GM12875 (cell line): ENCODE data around the gene FUT8.

Source experiments
- H3K4me3 ChIP-seq: one replicate; pipeline ENCODE4 v1.5.1; 2011; ENCODE audit warnings: low read depth, low read length, control low read depth
- CTCF ChIP-seq: IDR thresholded peaks from 2 replicates; pipeline ENCODE4 v1.5.1; 2011; ENCODE audit warnings: low read depth, mild to moderate bottlenecking, control low read depth, inconsistent platforms, low read length, moderate library complexity, borderline replicate concordance; ENCODE audit not compliant: insufficient read depth

FUT8 gene

GRCh38 chr14:65566820-65567522 lies 154.4 kb downstream of the FUT8 start:
- no peak overlapping the region for H3K4me3 ChIP-seq
- TF ChIP-seq CTCF: no peak

- no peak overlapping the region for H3K4me3 ChIP-seq
- no peak for TF ChIP-seq CTCF
Observed at GRCh38 chr14:65574611-65575010, 162.1 kb downstream of the FUT8 start.

- no peak overlapping the region for H3K4me3 ChIP-seq
- no peak for TF ChIP-seq CTCF
Observed at GRCh38 chr14:65575389-65575788, 162.9 kb downstream of the FUT8 start.

GRCh38 chr14:65580973-65581372 lies 168.4 kb downstream of the FUT8 start:
- H3K4me3 ChIP-seq: no peak overlapping the region
- no peak for TF ChIP-seq CTCF

- TF ChIP-seq CTCF: no peak
- no peak overlapping the region for H3K4me3 ChIP-seq
Observed at GRCh38 chr14:65581378-65581777, 168.8 kb downstream of the FUT8 start.

- no peak overlapping the region for H3K4me3 ChIP-seq
- TF ChIP-seq CTCF: no peak
Observed at GRCh38 chr14:65581799-65582198, 169.3 kb downstream of the FUT8 start.

GRCh38 chr14:65585216-65585615 lies 172.7 kb downstream of the FUT8 start:
- TF ChIP-seq CTCF: no peak
- no peak overlapping the region for H3K4me3 ChIP-seq
